ENCODE data around the gene RALY. TPM values are rescaled to one million over a fixed set of nuclear protein-coding genes. Genes with fewer than 3 reads are reported as not detected.

The RALY gene
- total RNA-seq, 1 experiment from 2014 or later = 298 TPM

Small RNAs within 50 kb of the gene (microRNA-seq; reads per million reads assigned to microRNA genes)
- gene MIR4755 = not detected

Other genes with a start within 250 kb of the RALY start
- gene CHMP4B, start 182.6 kb upstream of the RALY start, total RNA-seq (2022) = 190 and 203 TPM in 2 replicates
- gene EIF2S2, start 118.3 kb downstream of the RALY start, total RNA-seq (2022) = 291 and 299 TPM in 2 replicates
- gene ASIP, start 247.5 kb downstream of the RALY start, total RNA-seq (2022) = not detected in 2 replicates

All from Caco-2 (cell line).